HG03039 (cell line): Measurements from ENCODE around the gene IGDCC3.

Experiments used
- ATAC-seq: cut with Tn5 transposase; IDR thresholded peaks from one replicate; pipeline ENCODE4 v1.9.1; 2021; ENCODE audit warnings: mild to moderate bottlenecking, moderate library complexity; ENCODE audit not compliant: unreplicated experiment

The IGDCC3 gene

GRCh38 chr15:65377976-65378366, at the start of gene IGDCC3:
TSS of gene IGDCC3 (minus strand) at chr15:65378002. CDS start at chr15:65377788, 214 bp downstream.
- ATAC-seq, result no peak

- no peak for ATAC-seq
Measured at GRCh38 chr15:65426216-65426853, 48.5 kb upstream of the IGDCC3 start.

- no peak for ATAC-seq
Measured at GRCh38 chr15:65424683-65425082, 46.9 kb upstream of the IGDCC3 start.

- ATAC-seq, result no peak
Measured at GRCh38 chr15:65423976-65424679, 46.3 kb upstream of the IGDCC3 start.

GRCh38 chr15:65423150-65423975, 45.6 kb upstream of the IGDCC3 start:
- no peak for ATAC-seq

- ATAC-seq, result no peak
Measured at GRCh38 chr15:65421360-65422215, 43.8 kb upstream of the IGDCC3 start.

- no peak for ATAC-seq
Measured at GRCh38 chr15:65420975-65421359, 43.2 kb upstream of the IGDCC3 start.

GRCh38 chr15:65418596-65418995, 40.8 kb upstream of the IGDCC3 start:
- ATAC-seq, result no peak

GRCh38 chr15:65416845-65417416, 39.1 kb upstream of the IGDCC3 start:
- ATAC-seq, result no peak

- no peak for ATAC-seq
Measured at GRCh38 chr15:65414841-65415621, 37.2 kb upstream of the IGDCC3 start.

- ATAC-seq, result no peak
Measured at GRCh38 chr15:65413760-65414144, 36.0 kb upstream of the IGDCC3 start.

GRCh38 chr15:65413051-65413759, 35.4 kb upstream of the IGDCC3 start:
- no peak for ATAC-seq

GRCh38 chr15:65412556-65412955, 34.8 kb upstream of the IGDCC3 start:
- no peak for ATAC-seq

- no peak for ATAC-seq
Measured at GRCh38 chr15:65411465-65412071, 33.8 kb upstream of the IGDCC3 start.

GRCh38 chr15:65410972-65411371, 33.2 kb upstream of the IGDCC3 start:
- no peak for ATAC-seq

- no peak for ATAC-seq
Measured at GRCh38 chr15:65410036-65410435, 32.2 kb upstream of the IGDCC3 start.

GRCh38 chr15:65409036-65409631, 31.3 kb upstream of the IGDCC3 start:
- no peak for ATAC-seq

- no peak for ATAC-seq
Measured at GRCh38 chr15:65408324-65409035, 30.7 kb upstream of the IGDCC3 start.
